ENCODE results near the gene DNM1. TPM values are rescaled to one million over a fixed set of nuclear protein-coding genes. Genes with fewer than 3 reads are reported as not detected.

Gene DNM1
- total RNA-seq, 2 experiments from 2014 or later: 0.35 to 1.8 TPM

DNA sequence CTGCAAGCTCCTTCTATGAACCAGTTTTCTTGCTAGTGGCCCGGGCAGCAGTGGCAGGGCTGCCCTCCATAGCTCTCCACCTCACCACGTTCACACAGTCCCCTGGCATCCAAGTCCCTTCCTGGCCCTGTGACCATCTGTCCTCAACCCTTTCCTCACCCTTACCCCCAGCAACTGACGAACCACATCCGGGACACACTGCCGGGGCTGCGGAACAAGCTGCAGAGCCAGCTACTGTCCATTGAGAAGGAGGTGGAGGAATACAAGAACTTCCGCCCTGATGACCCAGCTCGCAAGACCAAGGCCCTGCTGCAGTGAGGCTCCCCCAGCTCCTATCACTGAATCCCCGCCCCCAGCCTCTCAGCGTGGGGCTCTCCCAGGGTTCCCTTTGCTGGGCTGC is 18.8 kb downstream of the DNM1 start:
- TF ChIP-seq, protein P1, sequence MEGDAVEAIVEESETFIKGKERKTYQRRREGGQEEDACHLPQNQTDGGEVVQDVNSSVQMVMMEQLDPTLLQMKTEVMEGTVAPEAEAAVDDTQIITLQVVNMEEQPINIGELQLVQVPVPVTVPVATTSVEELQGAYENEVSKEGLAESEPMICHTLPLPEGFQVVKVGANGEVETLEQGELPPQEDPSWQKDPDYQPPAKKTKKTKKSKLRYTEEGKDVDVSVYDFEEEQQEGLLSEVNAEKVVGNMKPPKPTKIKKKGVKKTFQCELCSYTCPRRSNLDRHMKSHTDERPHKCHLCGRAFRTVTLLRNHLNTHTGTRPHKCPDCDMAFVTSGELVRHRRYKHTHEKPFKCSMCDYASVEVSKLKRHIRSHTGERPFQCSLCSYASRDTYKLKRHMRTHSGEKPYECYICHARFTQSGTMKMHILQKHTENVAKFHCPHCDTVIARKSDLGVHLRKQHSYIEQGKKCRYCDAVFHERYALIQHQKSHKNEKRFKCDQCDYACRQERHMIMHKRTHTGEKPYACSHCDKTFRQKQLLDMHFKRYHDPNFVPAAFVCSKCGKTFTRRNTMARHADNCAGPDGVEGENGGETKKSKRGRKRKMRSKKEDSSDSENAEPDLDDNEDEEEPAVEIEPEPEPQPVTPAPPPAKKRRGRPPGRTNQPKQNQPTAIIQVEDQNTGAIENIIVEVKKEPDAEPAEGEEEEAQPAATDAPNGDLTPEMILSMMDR (conservative IDR thresholded peaks at IDR 0.05; ENCODE audit: low read length): no peak
- TF ChIP-seq EZH2phosphoT487 (IDR thresholded peaks at IDR 0.05; ENCODE audit: borderline replicate concordance, low read depth, low read length): no peak
- no peaks in the 10 kb centered on the region for H3K79me2 ChIP-seq (ENCODE audit: insufficient read depth, low read depth, low read length)
- H3K27ac ChIP-seq (ENCODE audit: low read depth, low read length, poor library complexity, severe bottlenecking): no peak overlapping the region
- no peak for DNase-seq (ENCODE audit: low spot score)
- no peaks in the 10 kb centered on the region for H3K9me2 ChIP-seq (ENCODE audit: insufficient read depth, low read length)
- no peak overlapping the region for H2AFZ ChIP-seq (ENCODE audit: low read length)
- no peaks in the 10 kb centered on the region for H3K9me3 ChIP-seq (ENCODE audit: low read length)
- CTCF ChIA-PET (ENCODE audit: unreplicated experiment): interaction anchor here (0.5 kb wide), 1 partner anchor 24 kb away, joined by 4 read pairs; no protein-coding TSS in a partner anchor
- no peaks in the 10 kb centered on the region for H3K36me3 ChIP-seq (ENCODE audit: insufficient read depth, low read length)
- H3K4me2 ChIP-seq (ENCODE audit: low read length): no peak overlapping the region
- intact Hi-C loops (cut with micrococcal nuclease; ENCODE audit: unreplicated experiment): no loop called here
- no TSS peak for BruUV-seq (replicated peaks)
- no peaks in the 10 kb centered on the region for H4K20me1 ChIP-seq (ENCODE audit: insufficient read depth, low read length)
- POLR2A ChIA-PET: no interaction called here
- H3K4me1 ChIP-seq (ENCODE audit: insufficient read depth, low read length, poor library complexity, severe bottlenecking): peaks cover 10% of the 10 kb centered on the region
- no peak overlapping the region for H3K4me3 ChIP-seq (ENCODE audit: low read depth, low read length, poor library complexity, severe bottlenecking)

DNA sequence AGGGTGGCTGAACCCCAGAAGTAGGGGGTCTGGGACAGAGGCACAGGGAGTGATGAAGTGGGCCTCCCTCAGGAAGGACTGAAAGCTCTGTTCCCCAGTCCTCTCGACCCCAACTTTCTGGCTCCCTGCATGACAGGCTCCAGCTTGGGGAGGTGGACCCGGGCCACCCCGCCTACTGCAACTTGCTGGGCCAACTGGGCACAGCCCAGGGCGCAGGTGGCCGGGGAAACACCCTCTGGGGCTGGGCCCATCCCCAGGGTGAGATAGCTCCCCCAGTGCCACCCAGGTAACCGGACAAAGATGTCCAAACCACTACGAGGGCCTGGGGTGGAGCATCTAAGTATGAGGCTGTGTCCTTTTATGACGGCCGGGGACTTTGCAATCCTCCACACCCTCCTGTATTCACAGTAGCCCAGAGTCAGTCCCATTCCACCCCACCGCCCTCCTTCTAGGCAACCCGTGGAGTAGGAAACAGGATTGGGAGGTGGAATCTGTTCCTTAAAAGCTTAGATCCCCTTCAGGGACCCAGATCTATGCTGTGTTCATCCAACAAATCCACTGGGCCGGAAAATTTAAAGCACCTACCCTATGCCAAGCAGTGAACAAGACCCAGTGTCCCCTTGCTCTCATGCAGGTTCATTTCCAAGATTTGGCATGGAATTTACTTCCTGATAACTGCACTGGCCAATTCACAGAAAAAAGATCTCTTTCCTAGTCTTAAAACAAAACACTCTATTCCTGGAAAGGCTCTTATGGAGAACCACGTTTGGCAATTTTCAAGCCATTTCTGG is 19.9 kb downstream of the DNM1 start:
- intact Hi-C loops (cut with micrococcal nuclease; ENCODE audit: unreplicated experiment): no loop called here
- no peak for TF ChIP-seq EZH2phosphoT487 (IDR thresholded peaks at IDR 0.05; ENCODE audit: borderline replicate concordance, low read depth, low read length)
- TF ChIP-seq, protein P1 (conservative IDR thresholded peaks at IDR 0.05; ENCODE audit: low read length): no peak
- no peak overlapping the region for H3K4me2 ChIP-seq (ENCODE audit: low read length)

DNA sequence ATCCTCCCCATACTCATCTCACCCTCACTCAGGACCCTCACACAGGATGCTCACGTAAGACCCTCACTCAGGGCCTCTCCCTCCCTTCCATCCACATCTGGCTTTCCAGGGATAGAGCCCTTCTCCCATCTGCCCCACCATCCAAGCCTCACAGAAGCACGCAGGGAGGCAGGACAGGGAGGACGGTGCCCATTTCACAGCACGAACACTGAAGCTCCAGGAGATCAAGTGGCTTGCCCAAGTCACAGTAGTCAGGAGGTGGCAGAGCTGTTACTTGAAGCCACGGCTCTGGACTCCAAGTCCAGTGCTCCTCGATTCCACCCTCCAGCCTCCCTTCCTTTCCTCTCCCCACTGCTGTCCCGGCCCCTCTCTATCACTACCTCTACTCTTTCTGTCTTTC is 21.7 kb downstream of the DNM1 start:
- Histone ChIP-seq H3K79me2 (ENCODE audit: insufficient read depth, low read depth, low read length) (no peaks in the 10 kb centered on the region), H3K4me2 (ENCODE audit: low read length) (no peak overlapping the region), H3K27ac (ENCODE audit: low read depth, low read length, poor library complexity, severe bottlenecking) (no peak overlapping the region), H2AFZ (ENCODE audit: low read length) (no peak overlapping the region), H3K4me3 (ENCODE audit: low read depth, low read length, poor library complexity, severe bottlenecking) (no peak overlapping the region), H3K9me2 (ENCODE audit: insufficient read depth, low read length) (no peaks in the 10 kb centered on the region), H4K20me1 (ENCODE audit: insufficient read depth, low read length) (no peaks in the 10 kb centered on the region), H3K9me3 (ENCODE audit: low read length) (no peaks in the 10 kb centered on the region), H3K4me1 (ENCODE audit: insufficient read depth, low read length, poor library complexity, severe bottlenecking) (no peaks in the 10 kb centered on the region), H3K36me3 (ENCODE audit: insufficient read depth, low read length) (no peaks in the 10 kb centered on the region)
- TF ChIP-seq, protein P1 (conservative IDR thresholded peaks at IDR 0.05; ENCODE audit: low read length): no peak
- TF ChIP-seq EZH2phosphoT487 (IDR thresholded peaks at IDR 0.05; ENCODE audit: borderline replicate concordance, low read depth, low read length): no peak
- BruUV-seq (replicated peaks): no TSS peak
- CTCF ChIA-PET (ENCODE audit: unreplicated experiment): no interaction called here
- POLR2A ChIA-PET: interaction anchor here (0.7 kb wide), 1 partner anchor 210 kb away, joined by 3 read pairs; no protein-coding TSS in a partner anchor
- DNase-seq (ENCODE audit: low spot score): no peak
- intact Hi-C loops (cut with micrococcal nuclease; ENCODE audit: unreplicated experiment): no loop called here

More for the DNA sequence above, 19.9 kb downstream of the DNM1 start:
- Histone ChIP-seq H3K9me2 (ENCODE audit: insufficient read depth, low read length) (no peaks in the 10 kb centered on the region), H3K79me2 (ENCODE audit: insufficient read depth, low read depth, low read length) (no peaks in the 10 kb centered on the region), H3K4me3 (ENCODE audit: low read depth, low read length, poor library complexity, severe bottlenecking) (no peak overlapping the region), H2AFZ (ENCODE audit: low read length) (no peak overlapping the region), H3K27ac (ENCODE audit: low read depth, low read length, poor library complexity, severe bottlenecking) (no peak overlapping the region), H3K36me3 (ENCODE audit: insufficient read depth, low read length) (no peaks in the 10 kb centered on the region), H4K20me1 (ENCODE audit: insufficient read depth, low read length) (no peaks in the 10 kb centered on the region), H3K4me1 (ENCODE audit: insufficient read depth, low read length, poor library complexity, severe bottlenecking) (peaks cover 9% of the 10 kb centered on the region), H3K9me3 (ENCODE audit: low read length) (no peaks in the 10 kb centered on the region)
- BruUV-seq (replicated peaks): no TSS peak
- no peak for DNase-seq (ENCODE audit: low spot score)
- POLR2A ChIA-PET: no interaction called here
- CTCF ChIA-PET (ENCODE audit: unreplicated experiment): no interaction called here
